Caco-2 (cell line): ENCODE results near the gene ZNF208. TPM values are rescaled to one million over a fixed set of nuclear protein-coding genes. Genes with fewer than 3 reads are reported as not detected.

Experiments
- BruUV-seq: library from RNA; stranded (reverse); fragments of 400-500 nt; replicated peaks from 2 replicates; lab custom pipeline; 2021; lab: Mats Ljungman, UMichigan
- CTCF ChIA-PET: fragments of 300-600 bp; sonication (Branson Sonifier 250); formaldehyde crosslinking; loops from one replicate; lab custom pipeline; 2022; ENCODE audit warnings: antibody characterized with exemption; lab: Charles Lee
- POLR2A ChIA-PET: fragments of 300-600 bp; sonication (Branson Sonifier 250); formaldehyde crosslinking; loops from one replicate; lab custom pipeline; 2022; ENCODE audit warnings: antibody characterized with exemption; lab: Charles Lee
- DNase-seq, 2 experiments: peaks; one replicate each; pipeline versions ENCODE4 v3.0.0 to v3.0.0-alpha.2; 2020 to 2022
- H3K27me3 ChIP-seq: replicated peaks from 2 replicates; pipeline ENCODE4 v1.6.0; 2011; ENCODE audit warnings: low read length; ENCODE audit not compliant: control insufficient read depth, insufficient read depth
- H3K36me3 ChIP-seq: 2 replicates; pipeline ENCODE4 v1.5.1; 2011; ENCODE audit warnings: low read length; ENCODE audit not compliant: control insufficient read depth, insufficient read depth
- H3K4me1 ChIP-seq: fragments of 250-450 bp; sonication (Bioruptor Pico); 2 replicates; pipeline ENCODE4 v1.5.1; 2020; ENCODE audit warnings: mild to moderate bottlenecking
- H3K4me3 ChIP-seq: 2 replicates; pipeline ENCODE4 v1.5.1; 2011; ENCODE audit warnings: low read depth, mild to moderate bottlenecking, control low read depth, low read length
- H3K9me3 ChIP-seq: fragments of 250-450 bp; sonication (Bioruptor Pico); 2 replicates; pipeline ENCODE4 v1.5.1; 2020; ENCODE audit warnings: mild to moderate bottlenecking, moderate library complexity
- H3K27ac Mint-ChIP-seq: one replicate; pipeline ENCODE4 v1.8.0; 2022; ENCODE audit warnings: mixed read lengths; ENCODE audit not compliant: unreplicated experiment
- H3K27me3 Mint-ChIP-seq: one replicate; pipeline ENCODE4 v1.8.0; 2022; ENCODE audit warnings: mixed read lengths; ENCODE audit not compliant: insufficient read depth, unreplicated experiment
- H3K36me3 Mint-ChIP-seq: one replicate; pipeline ENCODE4 v1.8.0; 2022; ENCODE audit warnings: mild to moderate bottlenecking, mixed read lengths; ENCODE audit not compliant: insufficient read depth, unreplicated experiment
- H3K4me1 Mint-ChIP-seq: one replicate; pipeline ENCODE4 v1.8.0; 2022; ENCODE audit warnings: low read depth, mixed read lengths; ENCODE audit not compliant: unreplicated experiment
- H3K4me3 Mint-ChIP-seq: one replicate; pipeline ENCODE4 v1.8.0; 2022; ENCODE audit warnings: mild to moderate bottlenecking, moderate library complexity, mixed read lengths; ENCODE audit not compliant: unreplicated experiment
- H3K9me3 Mint-ChIP-seq: one replicate; pipeline ENCODE4 v1.8.0; 2022; ENCODE audit warnings: mixed read lengths; ENCODE audit not compliant: unreplicated experiment
- CTCF ChIP-seq, 2 experiments: fragments of 200-600 bp in 1 of 2; IDR thresholded peaks; 1 replicate in 1 of 2; 2 replicates in 1 of 2; pipeline versions ENCODE4 v1.5.1 to v1.8.0; 2011 to 2022; ENCODE audit warnings: antibody characterized with exemption in 1 of 2, control low read depth in 1 of 2, inconsistent platforms in 1 of 2, low read depth in 1 of 2, low read length in 1 of 2, mild to moderate bottlenecking in 1 of 2, moderate library complexity in 1 of 2; ENCODE audit not compliant: insufficient read depth in 1 of 2, severe bottlenecking in 1 of 2, unreplicated experiment in 1 of 2
- intact Hi-C: fragments of 100-400 bp; cut with micrococcal nuclease; formaldehyde crosslinking; loops from one replicate; pipeline ENCODE4 v1.10.0; 2022; ENCODE audit not compliant: unreplicated experiment
- total RNA-seq: library from RNA; stranded (reverse); gene quantifications from 2 replicates; pipeline ENCODE4 v1.2.3, GENCODE V29; 2022

Gene ZNF208
- total RNA-seq, 1 experiment from 2014 or later = not detected

DNA sequence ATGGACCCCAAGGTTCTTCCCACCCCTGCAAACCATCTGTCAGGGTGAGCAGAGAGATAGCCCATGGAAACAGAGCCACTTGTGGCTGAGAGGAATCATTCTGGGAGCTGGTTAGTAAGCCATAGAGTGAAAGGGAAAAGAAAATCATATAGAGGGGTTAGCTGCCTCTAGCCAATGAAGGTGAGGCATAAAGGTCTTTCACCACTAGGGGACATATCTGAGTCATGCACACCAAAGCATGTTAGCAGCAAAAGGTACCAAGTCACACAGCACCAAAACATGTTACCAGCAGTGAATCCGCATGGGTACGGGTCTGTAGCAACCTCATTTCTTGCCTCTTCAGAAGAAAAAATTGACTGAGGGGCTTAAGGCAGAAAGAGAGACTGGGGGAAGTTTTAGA lies 98.1 kb downstream of the ZNF208 start:
- intact Hi-C loops = no loop called here
- Mint-ChIP-seq H3K4me3 (no peak overlapping the region), H3K27ac (no peak overlapping the region), H3K36me3 (no peaks in the 10 kb centered on the region), H3K27me3 (no peaks in the 10 kb centered on the region), H3K4me1 (no peaks in the 10 kb centered on the region), H3K9me3 (peaks cover 58% of the 10 kb centered on the region)
- BruUV-seq = no TSS peak
- H3K36me3 ChIP-seq = no peaks in the 10 kb centered on the region
- H3K4me3 ChIP-seq = no peak overlapping the region
- no peak for TF ChIP-seq CTCF (IDR thresholded peaks at IDR 0.05; ENCODE audit: insufficient read depth in 1 of 2, low read depth in 1 of 2, low read length in 1 of 2, severe bottlenecking in 1 of 2, unreplicated experiment in 1 of 2)
- no peak for DNase-seq
- POLR2A ChIA-PET = no interaction called here
- CTCF ChIA-PET = no interaction called here
- H3K9me3 ChIP-seq = no peaks in the 10 kb centered on the region
- H3K4me1 ChIP-seq = no peaks in the 10 kb centered on the region
- no peaks in the 10 kb centered on the region for H3K27me3 ChIP-seq

GRCh38 chr19:21910318-21910717 lies 100.4 kb downstream of the ZNF208 start:
- H3K9me3 ChIP-seq = no peaks in the 10 kb centered on the region
- DNase-seq = no peak
- POLR2A ChIA-PET = no interaction called here

GRCh38 chr19:21908066-21908465 lies 102.7 kb downstream of the ZNF208 start:
- intact Hi-C loops = no loop called here
- no peak for DNase-seq
- ChIA-PET POLR2A (no interaction called here), CTCF (no interaction called here)
- no peak for TF ChIP-seq CTCF (IDR thresholded peaks at IDR 0.05; ENCODE audit: insufficient read depth in 1 of 2, low read depth in 1 of 2, low read length in 1 of 2, severe bottlenecking in 1 of 2, unreplicated experiment in 1 of 2)
- Mint-ChIP-seq H3K4me1 (no peaks in the 10 kb centered on the region), H3K27ac (no peak overlapping the region), H3K36me3 (no peaks in the 10 kb centered on the region), H3K27me3 (no peaks in the 10 kb centered on the region), H3K4me3 (no peak overlapping the region), H3K9me3 (peaks cover 53% of the 10 kb centered on the region)
- Histone ChIP-seq H3K4me1 (no peaks in the 10 kb centered on the region), H3K36me3 (no peaks in the 10 kb centered on the region), H3K9me3 (no peaks in the 10 kb centered on the region), H3K27me3 (no peaks in the 10 kb centered on the region), H3K4me3 (no peak overlapping the region)
- no TSS peak for BruUV-seq

More at GRCh38 chr19:21910318-21910717, 100.4 kb downstream of the ZNF208 start:
- no peaks in the 10 kb centered on the region for H3K4me1 ChIP-seq
- Mint-ChIP-seq H3K36me3 (no peaks in the 10 kb centered on the region), H3K27me3 (no peaks in the 10 kb centered on the region), H3K4me1 (no peaks in the 10 kb centered on the region), H3K27ac (no peak overlapping the region), H3K4me3 (no peak overlapping the region), H3K9me3 (peaks cover 69% of the 10 kb centered on the region)
- no peaks in the 10 kb centered on the region for H3K36me3 ChIP-seq
- H3K4me3 ChIP-seq = no peak overlapping the region
- CTCF ChIA-PET = no interaction called here
- intact Hi-C loops = no loop called here
- TF ChIP-seq CTCF (IDR thresholded peaks at IDR 0.05; ENCODE audit: insufficient read depth in 1 of 2, low read depth in 1 of 2, low read length in 1 of 2, severe bottlenecking in 1 of 2, unreplicated experiment in 1 of 2) = no peak
- no TSS peak for BruUV-seq
- H3K27me3 ChIP-seq = no peaks in the 10 kb centered on the region
